GM10266 (cell line): ENCODE results near the gene RANGRF.

ENCODE experiments used
- DNase-seq: peaks from one replicate; pipeline ENCODE4 v3.0.0; 2012; ENCODE audit errors: extremely low spot score
- CTCF ChIP-seq: IDR thresholded peaks from 2 replicates; pipeline ENCODE4 v1.5.1; 2012; ENCODE audit warnings: mild to moderate bottlenecking, low read depth; ENCODE audit not compliant: control insufficient read depth, insufficient read depth; ENCODE audit errors: missing control alignments

Gene RANGRF

GRCh38 chr17:8327303-8327649, 38.8 kb downstream of the RANGRF start:
- DNase-seq: no peak
- no peak for TF ChIP-seq CTCF

- DNase-seq: no peak
- TF ChIP-seq CTCF: no peak
Measured at GRCh38 chr17:8332128-8332527, 43.7 kb downstream of the RANGRF start.

- no peak for TF ChIP-seq CTCF
- DNase-seq: no peak
Measured at GRCh38 chr17:8332688-8333087, 44.2 kb downstream of the RANGRF start.

GRCh38 chr17:8333281-8333680, 44.8 kb downstream of the RANGRF start:
- no peak for DNase-seq
- TF ChIP-seq CTCF: no peak

GRCh38 chr17:8337802-8338752, 49.6 kb downstream of the RANGRF start:
- no peak for DNase-seq
- TF ChIP-seq CTCF: no peak

- DNase-seq: no peak
- no peak for TF ChIP-seq CTCF
Measured at GRCh38 chr17:8338753-8339140, 50.3 kb downstream of the RANGRF start.

GRCh38 chr17:8339540-8339939, 51.1 kb downstream of the RANGRF start, which contains the start of gene ODF4:
ODF4 (plus strand) TSS chr17:8339840; CDS start chr17:8340052, 212 bp downstream.
- DNase-seq: no peak
- no peak for TF ChIP-seq CTCF
